ENCODE data around the gene PDGFRA.

Gene PDGFRA

DNA sequence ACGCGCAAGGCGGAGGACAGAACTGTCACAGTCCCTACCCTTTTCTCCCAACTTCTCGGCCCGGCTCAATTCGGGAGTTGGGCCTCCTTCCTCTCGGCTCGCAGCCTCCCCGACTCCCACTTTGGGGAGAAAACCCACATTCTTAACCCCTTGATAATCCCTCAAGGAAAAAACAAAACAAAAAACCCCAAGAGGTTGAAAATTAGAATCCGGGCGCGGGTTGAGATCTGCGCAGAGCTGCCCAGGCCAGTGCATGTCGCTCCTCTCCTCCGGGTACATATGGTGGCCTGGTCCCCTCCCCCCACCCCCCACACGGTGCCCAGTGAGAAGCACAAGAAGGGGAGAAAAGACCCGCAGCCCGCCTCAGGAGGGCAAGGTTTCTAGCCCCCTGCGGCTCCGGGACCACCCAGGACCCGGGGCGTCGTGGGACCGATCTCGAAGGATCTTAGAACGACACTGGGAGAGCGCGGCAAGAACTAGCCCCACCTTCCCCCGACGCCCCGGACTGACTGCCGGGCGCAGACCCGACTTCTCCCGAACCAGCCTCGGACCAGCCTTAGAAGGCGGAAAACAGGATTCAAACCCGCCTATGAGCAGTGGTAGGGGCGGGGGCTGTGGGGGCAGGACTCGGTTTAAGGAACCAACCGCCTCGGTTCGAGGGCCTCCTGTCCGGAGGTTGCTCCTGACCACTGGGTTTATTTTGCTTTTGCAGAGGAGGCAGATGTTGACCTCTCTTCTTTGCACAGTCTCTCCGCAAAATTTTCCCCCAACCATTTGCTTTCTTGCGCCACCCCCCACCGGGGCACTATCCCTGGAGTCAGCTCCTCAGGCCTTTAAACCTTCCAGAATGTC lies 2.5 kb upstream of the PDGFRA start:
- Histone ChIP-seq H3K9ac (no peak overlapping the region), H3K36me3 (no peaks in the 10 kb centered on the region), H3K4me1 (no peaks in the 10 kb centered on the region), H4K20me1 (no peaks in the 10 kb centered on the region; the same call in 1 of the 2 replicates), H3K27me3 (peaks cover 86% of the 10 kb centered on the region), H3K4me2 (peak overlapping the region; percentile 9; the same call in 1 of the 2 replicates), H3K27ac (no peak overlapping the region), H3K4me3 (0 out of 2 replicates have a peak overlapping the region, but pooled peaks have one; percentile 18), H3K9me3 (peaks cover 63% of the 10 kb centered on the region)
- no peak for TF ChIP-seq Cebpa-rat (IDR thresholded peaks at IDR 0.05)

DNA sequence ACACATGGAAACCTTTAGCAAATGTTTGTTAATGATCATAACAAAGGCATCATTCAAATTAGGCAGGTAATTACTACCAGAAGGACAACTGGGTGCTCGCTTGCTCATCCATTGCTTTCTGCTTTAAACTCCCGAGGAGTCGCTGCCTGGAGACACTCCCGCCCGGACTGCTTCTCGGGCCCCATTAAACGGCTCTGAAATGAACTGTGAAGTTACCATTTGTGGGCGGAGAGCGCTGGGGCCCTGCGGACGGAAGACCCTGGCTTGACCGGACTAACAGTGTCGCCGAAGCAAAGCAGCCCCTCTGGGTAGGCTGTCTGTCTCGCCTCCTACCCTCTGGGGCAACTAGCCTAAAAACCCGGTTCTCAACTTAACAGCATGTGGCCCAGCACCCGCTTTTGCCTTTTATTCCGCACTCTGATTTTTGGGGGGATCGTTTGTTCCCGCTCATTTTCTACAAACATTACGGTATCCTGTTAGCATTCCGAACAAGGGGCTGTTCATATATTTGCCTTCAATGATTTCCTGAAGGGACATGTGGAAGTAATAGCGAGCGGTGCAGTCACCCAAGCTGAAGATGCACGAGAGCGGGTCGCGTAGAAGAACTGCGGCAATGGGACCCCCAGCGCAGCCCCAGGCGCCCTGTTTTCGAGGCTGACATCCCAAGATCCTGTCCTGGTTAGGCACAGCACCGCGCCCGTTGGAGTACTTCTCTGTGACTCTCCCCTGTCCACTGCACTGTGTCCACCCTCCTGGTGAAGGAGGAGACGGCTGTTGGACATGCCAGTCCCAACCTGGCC lies 1.6 kb upstream of the PDGFRA start:
- no peak for TF ChIP-seq Cebpa-rat (IDR thresholded peaks at IDR 0.05)
- Histone ChIP-seq H3K9me3 (peaks cover 71% of the 10 kb centered on the region), H3K27ac (no peak overlapping the region), H3K4me2 (no peak overlapping the region), H3K27me3 (peaks cover 94% of the 10 kb centered on the region), H4K20me1 (no peaks in the 10 kb centered on the region; the same call in 1 of the 2 replicates), H3K36me3 (peaks cover 5% of the 10 kb centered on the region; the same call in 1 of the 2 replicates), H3K9ac (no peak overlapping the region), H3K4me1 (no peaks in the 10 kb centered on the region), H3K4me3 (peak overlapping the region; percentile 41; the same call in 1 of the 2 replicates)

DNA sequence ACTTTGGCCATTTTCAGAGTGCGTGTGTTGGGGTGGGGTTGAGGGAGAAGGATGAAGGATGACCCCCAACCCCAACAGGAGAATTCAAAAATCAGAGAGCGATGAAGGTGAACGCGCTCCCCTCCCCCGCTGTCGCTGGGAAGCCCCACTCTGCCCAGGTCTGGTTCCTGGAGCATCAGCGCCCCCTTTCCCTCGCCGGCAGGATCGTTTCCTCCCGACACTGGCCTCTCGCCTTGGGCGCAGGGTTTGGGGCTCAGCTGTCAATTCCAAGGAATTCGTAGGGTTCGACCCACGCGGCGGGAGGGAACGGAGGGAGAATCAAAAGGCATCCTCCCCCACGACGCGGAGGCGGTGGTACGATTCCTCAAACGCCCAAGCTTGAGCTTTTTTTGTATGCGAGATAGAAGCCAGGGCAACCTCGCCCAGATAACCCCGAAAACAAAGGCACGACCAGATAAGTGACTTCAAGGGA lies 1.0 kb upstream of the PDGFRA start:
- Histone ChIP-seq H3K9me3 (peaks cover 78% of the 10 kb centered on the region), H4K20me1 (no peaks in the 10 kb centered on the region; the same call in 1 of the 2 replicates), H3K36me3 (peaks cover 5% of the 10 kb centered on the region; the same call in 1 of the 2 replicates), H3K4me3 (peak overlapping the region; percentile 41; the same call in 1 of the 2 replicates), H3K27ac (no peak overlapping the region), H3K27me3 (peaks cover 100% of the 10 kb centered on the region), H3K4me1 (no peaks in the 10 kb centered on the region), H3K4me2 (no peak overlapping the region), H3K9ac (no peak overlapping the region)
- TF ChIP-seq Cebpa-rat (IDR thresholded peaks at IDR 0.05) = no peak

DNA sequence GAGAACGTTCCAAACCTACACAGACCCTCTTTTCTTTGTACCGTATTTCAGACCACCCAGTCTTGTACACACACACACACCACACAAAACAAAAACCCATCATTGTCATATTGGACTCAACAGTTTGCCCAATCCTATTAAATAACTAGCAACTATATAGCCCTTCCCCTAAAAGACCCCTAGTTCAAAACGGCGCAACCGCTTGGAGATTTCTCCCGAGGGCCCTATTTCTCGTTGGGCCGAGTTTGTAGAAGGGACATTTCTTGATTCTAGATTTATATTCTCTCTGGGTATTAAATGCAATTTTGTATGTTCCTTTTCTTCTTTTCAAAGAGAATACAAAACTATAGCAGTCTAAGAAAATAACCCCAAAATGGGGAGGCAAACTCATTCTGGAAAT lies 547 bp upstream of the PDGFRA start:
- Histone ChIP-seq H4K20me1 (no peaks in the 10 kb centered on the region; the same call in 1 of the 2 replicates), H3K27ac (no peak overlapping the region), H3K4me2 (no peak overlapping the region), H3K36me3 (peaks cover 5% of the 10 kb centered on the region; the same call in 1 of the 2 replicates), H3K9ac (no peak overlapping the region), H3K4me1 (no peaks in the 10 kb centered on the region), H3K4me3 (peak overlapping the region; percentile 41; the same call in 1 of the 2 replicates), H3K27me3 (peaks cover 100% of the 10 kb centered on the region), H3K9me3 (peaks cover 81% of the 10 kb centered on the region)
- no peak for TF ChIP-seq Cebpa-rat (IDR thresholded peaks at IDR 0.05)

DNA sequence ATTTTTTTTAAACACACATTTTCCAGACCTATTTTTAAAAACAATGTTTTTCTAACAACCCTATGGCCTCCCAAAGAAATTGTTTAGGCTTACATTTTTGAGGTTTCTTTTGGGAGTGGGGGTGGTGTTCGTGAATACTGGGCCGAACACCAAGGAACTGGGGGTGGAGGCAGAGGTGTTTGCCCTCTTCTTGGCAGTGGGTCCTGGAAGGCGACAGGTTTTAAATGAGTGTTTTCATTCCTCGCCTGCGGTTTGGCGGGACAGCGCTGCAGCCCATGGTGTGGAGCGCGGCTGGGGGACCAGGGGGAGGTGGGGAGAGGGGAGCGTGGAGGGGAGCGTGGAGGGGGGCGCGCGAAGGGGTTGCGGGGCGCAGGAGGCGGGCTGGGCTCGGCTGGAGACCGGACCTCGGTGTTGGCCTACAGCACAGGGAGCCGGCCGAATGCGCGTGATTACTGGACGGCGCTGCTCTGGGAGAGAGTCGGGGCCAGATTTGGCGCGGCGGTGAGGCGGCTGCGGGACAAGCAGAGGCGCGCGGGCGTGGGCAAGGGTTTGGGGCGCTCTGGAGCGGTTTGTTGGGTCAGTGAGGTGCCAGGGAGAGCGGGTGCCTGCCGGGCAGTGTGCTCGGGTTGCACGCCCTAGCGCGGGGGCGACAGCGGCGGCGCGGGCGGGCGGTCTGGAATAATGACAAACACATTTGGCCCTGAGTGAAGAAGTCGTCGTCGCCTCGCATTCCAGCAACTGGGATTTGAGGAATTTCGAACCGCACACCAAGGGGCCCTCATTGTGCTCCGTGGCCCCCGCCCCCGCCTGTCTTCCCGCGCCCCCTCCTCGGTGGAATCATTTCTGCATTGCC lies 764 bp downstream of the PDGFRA start:
- Histone ChIP-seq H3K27ac (no peak overlapping the region), H3K36me3 (peaks cover 5% of the 10 kb centered on the region; the same call in 1 of the 2 replicates), H3K4me3 (no peak overlapping the region), H3K9me3 (peaks cover 81% of the 10 kb centered on the region), H4K20me1 (no peaks in the 10 kb centered on the region; the same call in 1 of the 2 replicates), H3K27me3 (peaks cover 94% of the 10 kb centered on the region), H3K4me2 (no peak overlapping the region), H3K4me1 (no peaks in the 10 kb centered on the region), H3K9ac (no peak overlapping the region)
- TF ChIP-seq Cebpa-rat (IDR thresholded peaks at IDR 0.05) = no peak

DNA sequence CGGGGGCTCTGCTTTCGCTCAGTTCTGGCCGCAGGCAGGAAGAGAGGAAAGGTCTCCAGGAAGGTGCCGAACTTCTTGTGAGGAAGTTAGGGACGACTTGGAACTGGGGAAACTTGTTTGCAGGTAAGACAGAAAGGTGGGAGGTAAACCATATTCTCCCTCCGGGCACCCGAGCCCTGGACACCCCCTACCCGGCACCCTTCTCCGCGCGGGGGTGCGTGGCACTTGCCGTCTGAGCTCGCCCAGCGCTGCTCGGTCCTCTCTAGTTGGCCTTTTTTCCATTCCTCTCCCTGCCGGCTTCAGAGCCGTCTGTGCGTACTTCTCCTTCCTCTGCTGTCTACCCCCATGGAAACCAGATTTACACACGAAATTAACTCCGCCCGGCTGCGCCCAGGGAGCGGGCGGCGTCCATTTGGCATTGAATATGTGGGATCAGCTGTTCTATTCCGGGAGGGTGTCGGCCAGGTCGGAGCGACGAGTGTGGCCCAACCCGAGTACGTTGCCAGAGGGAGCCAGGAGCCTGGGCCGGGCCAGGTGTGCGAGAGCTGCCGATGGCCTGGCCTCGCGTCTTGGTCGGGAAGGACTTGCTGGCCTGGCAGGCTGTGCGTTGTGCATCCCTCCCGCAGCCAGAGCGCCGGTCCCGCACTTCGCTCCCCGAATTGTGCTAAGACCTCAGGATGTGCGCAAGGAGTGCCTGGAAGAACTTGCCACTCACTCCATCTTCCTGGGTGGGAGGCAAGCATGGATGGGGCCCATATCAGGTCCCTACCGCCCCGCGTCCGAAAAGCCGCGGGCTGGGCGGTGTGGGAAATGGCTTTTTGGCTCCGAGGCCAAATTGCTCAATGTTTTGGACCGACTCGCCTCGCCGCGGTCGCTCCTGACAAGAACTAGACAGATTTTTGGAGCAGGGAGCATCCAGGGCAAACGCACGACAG lies 1.7 kb downstream of the PDGFRA start:
- no peaks in the 10 kb centered on the region for H3K4me1 ChIP-seq
- peaks cover 76% of the 10 kb centered on the region for H3K9me3 ChIP-seq
- peaks cover 5% of the 10 kb centered on the region; the same call in 1 of the 2 replicates for H3K36me3 ChIP-seq
- TF ChIP-seq Cebpa-rat (IDR thresholded peaks at IDR 0.05) = no peak
- H3K27ac ChIP-seq = no peak overlapping the region
- no peak overlapping the region for H3K9ac ChIP-seq
- no peaks in the 10 kb centered on the region; the same call in 1 of the 2 replicates for H4K20me1 ChIP-seq
- H3K4me2 ChIP-seq = no peak overlapping the region
- peak overlapping the region; percentile 38; the same call in 1 of the 2 replicates for H3K4me3 ChIP-seq
- H3K27me3 ChIP-seq = peaks cover 85% of the 10 kb centered on the region

DNA sequence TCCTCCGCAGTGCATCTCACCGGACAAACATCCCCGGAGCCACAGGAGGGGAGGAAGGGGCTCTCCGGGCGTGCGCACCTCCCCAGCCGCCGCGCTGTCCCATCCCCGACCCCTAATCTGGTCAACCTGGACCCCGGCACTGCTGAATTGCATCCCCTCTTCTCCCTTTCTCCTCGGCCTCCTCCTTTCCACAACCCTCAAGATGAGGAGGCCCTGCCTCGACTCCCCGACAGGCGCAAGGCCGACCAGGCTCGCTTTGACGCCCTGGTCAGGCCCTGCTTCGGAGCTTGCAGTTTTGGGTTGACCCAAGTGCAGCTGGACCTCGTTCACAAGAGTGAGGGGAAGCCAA lies 2.3 kb downstream of the PDGFRA start:
- Histone ChIP-seq H3K4me1 (no peaks in the 10 kb centered on the region), H4K20me1 (no peaks in the 10 kb centered on the region; the same call in 1 of the 2 replicates), H3K4me3 (peak overlapping the region; percentile 38; the same call in 1 of the 2 replicates), H3K9ac (no peak overlapping the region), H3K9me3 (peaks cover 70% of the 10 kb centered on the region), H3K27ac (no peak overlapping the region), H3K27me3 (peaks cover 78% of the 10 kb centered on the region), H3K4me2 (no peak overlapping the region), H3K36me3 (peaks cover 5% of the 10 kb centered on the region; the same call in 1 of the 2 replicates)
- TF ChIP-seq Cebpa-rat (IDR thresholded peaks at IDR 0.05) = no peak
